HepG2 (cell line): Measurements from ENCODE around the gene ZSWIM9. TPM values are rescaled to one million over a fixed set of nuclear protein-coding genes. Genes with fewer than 3 reads are reported as not detected.
A peak's percentile ranks its signal among the peaks of the same experiment; 100 is the strongest.

ENCODE experiments used
- ATAC-seq: fragments of 200-7000 bp; cut with Tn5 transposase; 3 replicates; pipeline ENCODE4 v1.9.1; 2020; ENCODE audit warnings: mild to moderate bottlenecking, moderate library complexity
- BruUV-seq: library from RNA; stranded (reverse); fragments of 400-500 nt; replicated peaks from 2 replicates; lab custom pipeline; 2021; lab: Mats Ljungman, UMichigan
- CTCF ChIA-PET: fragments of 300-600 bp; formaldehyde crosslinking; extraction: SDS; loops from one replicate; lab custom pipeline; 2021; ENCODE audit warnings: low total read pairs, inconsistent platforms, low intra/inter-chr PET ratio; lab: Yijun Ruan, JAX
- POLR2A ChIA-PET: fragments of 350-600 bp; sonication (Branson Sonifier 250); formaldehyde crosslinking; loops from one replicate; lab custom pipeline; 2020; ENCODE audit warnings: antibody characterized with exemption, inconsistent platforms; lab: Yijun Ruan, JAX
- DNase-seq: peaks from one replicate; pipeline ENCODE4 v3.0.0-alpha.2; 2015; ENCODE audit warnings: low spot score
- FAIRE-seq: peaks from 3 replicates; lab custom pipeline; 2011; peaks lifted over from hg19 to GRCh38; lab: Jason Lieb, UNC
- H2AFZ ChIP-seq: one replicate; pipeline ENCODE4 v1.6.1; 2011; ENCODE audit warnings: low read length, inconsistent platforms
- H3K27ac ChIP-seq: fragments of 300-600 bp; 3 replicates; pipeline ENCODE4 v1.8.0; 2011; ENCODE audit warnings: mixed run types, mild to moderate bottlenecking, mixed read lengths, low read length, inconsistent platforms; ENCODE audit not compliant: insufficient read depth; ENCODE audit errors: extremely low read length
- H3K27me3 ChIP-seq, 2 experiments: fragments of 200-600 bp in 1 of 2; 2 replicates in 1 of 2; 3 replicates in 1 of 2; pipeline versions ENCODE4 v1.6.0 to v1.8.0; 2011; ENCODE audit warnings: low read length in 2 of 2, mild to moderate bottlenecking in 2 of 2, moderate library complexity in 2 of 2, inconsistent platforms in 1 of 2; ENCODE audit not compliant: insufficient read depth in 2 of 2, control insufficient read depth in 1 of 2
- H3K36me3 ChIP-seq, 2 experiments: fragments of 200-600 bp in 1 of 2; replicated peaks in 1 of 2; 2 replicates in 1 of 2; 3 replicates in 1 of 2; pipeline versions ENCODE4 v1.5.1 to v1.8.0; 2011; ENCODE audit warnings: low read length in 2 of 2, inconsistent platforms in 1 of 2; ENCODE audit not compliant: insufficient read depth in 2 of 2, control insufficient read depth in 1 of 2
- H3K4me1 ChIP-seq: 2 replicates; pipeline ENCODE4 v1.5.1; 2012; ENCODE audit warnings: low read length, inconsistent platforms; ENCODE audit not compliant: insufficient read depth
- H3K4me2 ChIP-seq: 2 replicates; pipeline ENCODE4 v1.6.0; 2011; ENCODE audit warnings: low read depth, low read length, inconsistent platforms
- H3K4me3 ChIP-seq, 3 experiments: fragments of 200-600 bp in 1 of 3; sonication (generic), shearing (Covaris generic) in 1 of 3; replicated peaks in 1 of 3; 2 replicates each; pipeline ENCODE4 v1.5.1; 2011 to 2016; ENCODE audit warnings: low read length in 3 of 3, inconsistent platforms in 2 of 3, low read depth in 2 of 3, mild to moderate bottlenecking in 2 of 3, control low read depth in 1 of 3, mixed read lengths in 1 of 3; ENCODE audit not compliant: insufficient read depth in 1 of 3
- H3K79me2 ChIP-seq: one replicate; pipeline ENCODE4 v1.6.1; 2011; ENCODE audit warnings: low read length, inconsistent platforms; ENCODE audit not compliant: insufficient read depth
- H3K9ac ChIP-seq: 2 replicates; pipeline ENCODE4 v1.6.0; 2011; ENCODE audit warnings: mild to moderate bottlenecking, low read depth, low read length, inconsistent platforms; ENCODE audit not compliant: insufficient read depth
- H3K9me3 ChIP-seq: 2 replicates; pipeline ENCODE4 v1.5.1; 2012; ENCODE audit warnings: mild to moderate bottlenecking, low read length
- H4K20me1 ChIP-seq: 2 replicates; pipeline ENCODE4 v1.6.0; 2011; ENCODE audit warnings: inconsistent platforms, mild to moderate bottlenecking, low read length, moderate library complexity; ENCODE audit not compliant: insufficient read depth
- DMAP1 ChIP-seq: IDR thresholded peaks from 2 replicates; pipeline ENCODE4 v1.6.1; 2016
- DNMT1 ChIP-seq: sonication (generic); formaldehyde crosslinking; IDR thresholded peaks from 2 replicates; pipeline ENCODE4 v1.5.1; 2020; ENCODE audit warnings: mild to moderate bottlenecking, missing genetic modification reagents
- GATA4 ChIP-seq: sonication (generic); IDR thresholded peaks from 2 replicates; pipeline ENCODE4 v1.6.1; 2016; ENCODE audit warnings: antibody characterized with exemption, low read depth, borderline replicate concordance
- HNF4A ChIP-seq: sonication (generic); formaldehyde crosslinking; IDR thresholded peaks from 2 replicates; pipeline ENCODE4 v1.4.0; 2020; ENCODE audit warnings: missing genetic modification reagents
- KDM2A ChIP-seq: sonication (generic); formaldehyde crosslinking; IDR thresholded peaks from 2 replicates; pipeline ENCODE4 v1.4.0; 2020; ENCODE audit warnings: low read depth, missing genetic modification reagents, borderline replicate concordance
- KMT2A ChIP-seq: sonication (generic); formaldehyde crosslinking; IDR thresholded peaks from 2 replicates; pipeline ENCODE4 v1.4.0; 2020; ENCODE audit warnings: missing genetic modification reagents
- PHF5A ChIP-seq: IDR thresholded peaks from one replicate; pipeline ENCODE4 v1.6.1; 2018; ENCODE audit warnings: low read depth, missing genetic modification reagents; ENCODE audit not compliant: unreplicated experiment
- TRAFD1 ChIP-seq: sonication (generic); formaldehyde crosslinking; IDR thresholded peaks from 2 replicates; pipeline ENCODE4 v1.5.1; 2020; ENCODE audit warnings: missing genetic modification reagents, mild to moderate bottlenecking, borderline replicate concordance
- ZBTB25 ChIP-seq: IDR thresholded peaks from 2 replicates; pipeline ENCODE4 v1.6.1; 2018; ENCODE audit warnings: missing genetic modification reagents
- ZNF232 ChIP-seq: sonication (generic); formaldehyde crosslinking; IDR thresholded peaks from 2 replicates; pipeline ENCODE4 v1.4.0; 2020; ENCODE audit warnings: missing genetic modification reagents, borderline replicate concordance
- ZNF563 ChIP-seq: sonication (generic); formaldehyde crosslinking; IDR thresholded peaks from 2 replicates; pipeline ENCODE4 v1.8.0; 2022; ENCODE audit warnings: mild to moderate bottlenecking, moderate library complexity, missing genetic modification reagents
- ZNF766 ChIP-seq: sonication (generic); formaldehyde crosslinking; IDR thresholded peaks from 2 replicates; pipeline ENCODE4 v1.5.0; 2020; ENCODE audit warnings: missing genetic modification reagents, borderline replicate concordance
- ZNF790 ChIP-seq: sonication (generic); formaldehyde crosslinking; IDR thresholded peaks from 2 replicates; pipeline ENCODE4 v1.8.0; 2022; ENCODE audit warnings: missing genetic modification reagents, mild to moderate bottlenecking, borderline replicate concordance
- WGBS: methylation state at CpG from one replicate; pipeline ENCODE4 v1.1.6; 2017; ENCODE audit warnings: low lambda C conversion rate; 5-methylcytosine and 5-hydroxymethylcytosine counted together
- in situ Hi-C: cut with HindIII; loops from 2 replicates; pipeline ENCODE4 v1.10.0; 2017; ENCODE audit warnings: low pct_unique_long_range_greater_than_20kb; ENCODE audit not compliant: extremely low pct_ligation_motif_present
- intact Hi-C: fragments of 100-400 bp; cut with micrococcal nuclease; formaldehyde crosslinking; loops from one replicate; pipeline ENCODE4 v1.10.0; 2022; ENCODE audit not compliant: unreplicated experiment
- polyA plus RNA-seq, 8 experiments: library from polyadenylated mRNA; depleted of rRNA in 3 of 8; stranded (reverse) in 7 of 8; unstranded in 1 of 8; fragments of >200 nt; fragmentation: Illumina TruSeq in 4 of 8; extraction: Trizol in 4 of 8; gene quantifications; 2 replicates each; pipeline versions ENCODE4 v1.2.1 to v1.2.3, GENCODE V29; 2011 to 2016; ENCODE audit warnings: low read depth in 4 of 8, missing spikeins in 1 of 8, mixed read lengths in 1 of 8; ENCODE audit not compliant: insufficient read depth in 1 of 8
- total RNA-seq, 5 experiments: library from RNA; depleted of rRNA; stranded (reverse); fragments of >200 nt; fragmentation: Illumina TruSeq; extraction: Trizol; gene quantifications; 2 replicates each; pipeline ENCODE4 v1.2.3, GENCODE V29; 2016; ENCODE audit warnings: low read depth in 1 of 5
- TF ChIP-seq, protein P1 (sequence below): sonication (generic); formaldehyde crosslinking; IDR thresholded peaks from 2 replicates; pipeline ENCODE4 v1.4.0; 2020; ENCODE audit warnings: mild to moderate bottlenecking, missing genetic modification reagents
- TF ChIP-seq, protein P2 (sequence below): sonication (generic); formaldehyde crosslinking; IDR thresholded peaks from 2 replicates; pipeline ENCODE4 v1.5.0; 2020; ENCODE audit warnings: missing genetic modification reagents
- TF ChIP-seq, protein P3 (sequence below): sonication (generic); formaldehyde crosslinking; IDR thresholded peaks from 2 replicates; pipeline ENCODE4 v1.4.0; 2020; ENCODE audit warnings: missing genetic modification reagents

ZSWIM9 gene
- total and polyA plus RNA-seq, 2 of the 13 experiments (the other 11 are each of a cell fraction or from before 2014, with no cell fraction given) = 0.18 to 1.1 TPM

GRCh38 chr19:48170817-48171347 is 402 bp downstream of the ZSWIM9 start:
- intact Hi-C loops = loop anchor here (2.0 kb wide), 1 partner anchor 34 kb away; no protein-coding TSS in a partner anchor
- WGBS = under 1% methylated on average over 17 of the region's 21 CpGs
- FAIRE-seq (no peak), DNase-seq (no peak), ATAC-seq (peak; percentile 18)
- ChIA-PET CTCF (interaction anchor here (1.8 kb wide), 1 partner anchor 89 kb away, joined by 4 read pairs; no protein-coding TSS in a partner anchor), POLR2A (interaction anchor here (1.6 to 3.4 kb wide), 2 partner anchors 33 to 85 kb away, joined by 11 to 20 read pairs; partner anchors contain the start of gene CARD8)
- BruUV-seq = no TSS peak
- in situ Hi-C loops = no loop called here
- peak overlapping the region; percentile 7 for H2AFZ ChIP-seq
- H3K9ac ChIP-seq = peak overlapping the region; percentile 81
- H3K79me2 ChIP-seq = peaks cover 32% of the 10 kb centered on the region
- H4K20me1 ChIP-seq = no peaks in the 10 kb centered on the region; the same call in 1 of the 2 replicates
- H3K36me3 ChIP-seq = peaks cover 4 to 10% of the 10 kb centered on the region in 2 experiments
- peak overlapping the region; percentile 99 for H3K27ac ChIP-seq
- H3K4me2 ChIP-seq = peak overlapping the region; percentile 92
- peak overlapping the region; percentile 73 to 99 (median 96) for H3K4me3 ChIP-seq
- peaks cover 26% of the 10 kb centered on the region for H3K4me1 ChIP-seq
- no peaks in the 10 kb centered on the region; a peak in 1 of 5 replicates for H3K27me3 ChIP-seq
- no peaks in the 10 kb centered on the region for H3K9me3 ChIP-seq
- TF ChIP-seq DNMT1 (CRISPR knock-in tag) (0 out of 2 replicates have a peak, but pooled peaks have one; percentile 32), KMT2A (CRISPR knock-in tag) (peak; percentile 18; the same call in 1 of the 2 replicates), ZNF232 (CRISPR knock-in tag) (no peak), ZNF790 (0 out of 2 replicates have a peak, but pooled peaks have one; percentile 35), KDM2A (CRISPR knock-in tag) (0 out of 2 replicates have a peak, but pooled peaks have one; percentile 7), HNF4A (CRISPR knock-in tag) (no peak), ZBTB25 (CRISPR knock-in tag) (no peak), DMAP1 (peak; percentile 17; the same call in 1 of the 2 replicates), GATA4 (0 out of 2 replicates have a peak, but pooled peaks have one; percentile 12), TRAFD1 (CRISPR knock-in tag) (0 out of 2 replicates have a peak, but pooled peaks have one; percentile 46), ZNF563 (CRISPR knock-in tag) (peak; percentile 11; the same call in 1 of the 2 replicates), ZNF766 (CRISPR knock-in tag) (no peak), PHF5A (no peak)
- TF ChIP-seq, protein P1, sequence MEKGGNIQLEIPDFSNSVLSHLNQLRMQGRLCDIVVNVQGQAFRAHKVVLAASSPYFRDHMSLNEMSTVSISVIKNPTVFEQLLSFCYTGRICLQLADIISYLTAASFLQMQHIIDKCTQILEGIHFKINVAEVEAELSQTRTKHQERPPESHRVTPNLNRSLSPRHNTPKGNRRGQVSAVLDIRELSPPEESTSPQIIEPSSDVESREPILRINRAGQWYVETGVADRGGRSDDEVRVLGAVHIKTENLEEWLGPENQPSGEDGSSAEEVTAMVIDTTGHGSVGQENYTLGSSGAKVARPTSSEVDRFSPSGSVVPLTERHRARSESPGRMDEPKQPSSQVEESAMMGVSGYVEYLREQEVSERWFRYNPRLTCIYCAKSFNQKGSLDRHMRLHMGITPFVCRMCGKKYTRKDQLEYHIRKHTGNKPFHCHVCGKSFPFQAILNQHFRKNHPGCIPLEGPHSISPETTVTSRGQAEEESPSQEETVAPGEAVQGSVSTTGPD (CRISPR knock-in tag) = no peak
- TF ChIP-seq, protein P2, sequence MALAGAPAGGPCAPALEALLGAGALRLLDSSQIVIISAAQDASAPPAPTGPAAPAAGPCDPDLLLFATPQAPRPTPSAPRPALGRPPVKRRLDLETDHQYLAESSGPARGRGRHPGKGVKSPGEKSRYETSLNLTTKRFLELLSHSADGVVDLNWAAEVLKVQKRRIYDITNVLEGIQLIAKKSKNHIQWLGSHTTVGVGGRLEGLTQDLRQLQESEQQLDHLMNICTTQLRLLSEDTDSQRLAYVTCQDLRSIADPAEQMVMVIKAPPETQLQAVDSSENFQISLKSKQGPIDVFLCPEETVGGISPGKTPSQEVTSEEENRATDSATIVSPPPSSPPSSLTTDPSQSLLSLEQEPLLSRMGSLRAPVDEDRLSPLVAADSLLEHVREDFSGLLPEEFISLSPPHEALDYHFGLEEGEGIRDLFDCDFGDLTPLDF (CRISPR knock-in tag) = no peak
- TF ChIP-seq, protein P3, sequence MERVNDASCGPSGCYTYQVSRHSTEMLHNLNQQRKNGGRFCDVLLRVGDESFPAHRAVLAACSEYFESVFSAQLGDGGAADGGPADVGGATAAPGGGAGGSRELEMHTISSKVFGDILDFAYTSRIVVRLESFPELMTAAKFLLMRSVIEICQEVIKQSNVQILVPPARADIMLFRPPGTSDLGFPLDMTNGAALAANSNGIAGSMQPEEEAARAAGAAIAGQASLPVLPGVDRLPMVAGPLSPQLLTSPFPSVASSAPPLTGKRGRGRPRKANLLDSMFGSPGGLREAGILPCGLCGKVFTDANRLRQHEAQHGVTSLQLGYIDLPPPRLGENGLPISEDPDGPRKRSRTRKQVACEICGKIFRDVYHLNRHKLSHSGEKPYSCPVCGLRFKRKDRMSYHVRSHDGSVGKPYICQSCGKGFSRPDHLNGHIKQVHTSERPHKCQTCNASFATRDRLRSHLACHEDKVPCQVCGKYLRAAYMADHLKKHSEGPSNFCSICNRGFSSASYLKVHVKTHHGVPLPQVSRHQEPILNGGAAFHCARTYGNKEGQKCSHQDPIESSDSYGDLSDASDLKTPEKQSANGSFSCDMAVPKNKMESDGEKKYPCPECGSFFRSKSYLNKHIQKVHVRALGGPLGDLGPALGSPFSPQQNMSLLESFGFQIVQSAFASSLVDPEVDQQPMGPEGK = peak; percentile 58
